Ectodermal cell (in vitro differentiated cells): Measurements from ENCODE around the gene ZBTB17.
"Not testable (repeated sequence)": the region's sequence is repeated elsewhere in the genome, so short reads cannot be mapped to it uniquely, and the experiment has no call there.

Experiments used
- H3K27ac ChIP-seq: 2 replicates; pipeline ENCODE4 v1.7.0; 2013; ENCODE audit warnings: mild to moderate bottlenecking, low read depth, low read length; ENCODE audit not compliant: insufficient read depth, poor library complexity, severe bottlenecking
- H3K27me3 ChIP-seq: 2 replicates; pipeline ENCODE4 v1.7.0; 2013; ENCODE audit warnings: mild to moderate bottlenecking, low read length; ENCODE audit not compliant: insufficient read depth, control insufficient read depth, poor library complexity, severe bottlenecking
- H3K36me3 ChIP-seq: one replicate; pipeline ENCODE4 v1.7.0; 2013; ENCODE audit warnings: low read length; ENCODE audit not compliant: control insufficient read depth, insufficient read depth
- H3K4me1 ChIP-seq: one replicate; pipeline ENCODE4 v1.7.0; 2013; ENCODE audit warnings: low read length; ENCODE audit not compliant: control insufficient read depth, insufficient read depth
- H3K4me3 ChIP-seq: 2 replicates; pipeline ENCODE4 v1.7.0; 2013; ENCODE audit warnings: low read depth, low read length, control low read depth; ENCODE audit not compliant: insufficient read depth
- H3K9me3 ChIP-seq: 2 replicates; pipeline ENCODE4 v1.7.0; 2013; ENCODE audit warnings: mild to moderate bottlenecking, low read length, moderate library complexity; ENCODE audit not compliant: control insufficient read depth
- WGBS, 2 experiments: methylation state at CpG; one replicate each; pipeline ENCODE4 v1.1.7; 2013; ENCODE audit warnings: missing lambda C conversion rate in 2 of 2; 5-methylcytosine and 5-hydroxymethylcytosine counted together

ZBTB17 gene

GRCh38 chr1:15899266-15899665, 76.6 kb downstream of the ZBTB17 start:
- Histone ChIP-seq H3K27ac (no peak overlapping the region), H3K4me3 (no peak overlapping the region), H3K36me3 (no peaks in the 10 kb centered on the region), H3K9me3 (no peaks in the 10 kb centered on the region), H3K4me1 (no peaks in the 10 kb centered on the region), H3K27me3 (no peaks in the 10 kb centered on the region)
- WGBS, 2 experiments: 88 to 93% methylated on average over 9 of the region's 9 CpGs

- H3K36me3 ChIP-seq, H3K9me3 ChIP-seq, H3K4me1 ChIP-seq, H3K4me3 ChIP-seq, H3K27ac ChIP-seq, H3K27me3 ChIP-seq: not testable (repeated sequence)
- 93 to 96% methylated on average over 19 to 20 of the region's 20 CpGs for WGBS, 2 experiments
Measured at GRCh38 chr1:15896841-15897610, 78.9 kb downstream of the ZBTB17 start.

- Histone ChIP-seq H3K4me3 (no peak overlapping the region), H3K27me3 (no peaks in the 10 kb centered on the region), H3K27ac (no peak overlapping the region), H3K9me3 (no peaks in the 10 kb centered on the region), H3K4me1 (no peaks in the 10 kb centered on the region), H3K36me3 (no peaks in the 10 kb centered on the region)
Measured at GRCh38 chr1:15895233-15895632, 80.7 kb downstream of the ZBTB17 start.

GRCh38 chr1:15892857-15893599, 82.9 kb downstream of the ZBTB17 start:
- 85 to 95% methylated on average over 5 to 6 of the region's 6 CpGs for whole genome bisulfite sequencing, 2 experiments
- not testable (repeated sequence) for H3K4me1 ChIP-seq, H3K36me3 ChIP-seq, H3K9me3 ChIP-seq, H3K27me3 ChIP-seq, H3K4me3 ChIP-seq
- H3K27ac ChIP-seq: peak overlapping the region; percentile 6
